H9 (cell line): ENCODE data around the gene TRERF1. TPM values are rescaled to one million over a fixed set of nuclear protein-coding genes. Genes with fewer than 3 reads are reported as not detected.

ENCODE experiments used
- DNase-seq: peaks from one replicate; pipeline ENCODE4 v3.0.0-alpha.2; 2017
- H2AFZ ChIP-seq: one replicate; pipeline ENCODE4 v1.6.1; 2013; ENCODE audit warnings: mild to moderate bottlenecking, low read length, control low read depth, moderate library complexity
- H2AK5ac ChIP-seq: 2 replicates; pipeline ENCODE4 v1.6.1; 2013; ENCODE audit warnings: low read length, control low read depth, mixed read lengths; ENCODE audit not compliant: insufficient read length
- H2BK120ac ChIP-seq: one replicate; pipeline ENCODE4 v1.6.1; 2013; ENCODE audit warnings: low read depth, mild to moderate bottlenecking, low read length, control low read depth, inconsistent platforms; ENCODE audit not compliant: poor library complexity, severe bottlenecking
- H2BK12ac ChIP-seq: 2 replicates; pipeline ENCODE4 v1.6.1; 2013; ENCODE audit warnings: low read length, control low read depth, mixed read lengths, low read depth; ENCODE audit not compliant: insufficient read length
- H2BK15ac ChIP-seq: 2 replicates; pipeline ENCODE4 v1.6.1; 2013; ENCODE audit warnings: low read depth, low read length, control low read depth
- H2BK20ac ChIP-seq: one replicate; pipeline ENCODE4 v1.6.1; 2013; ENCODE audit warnings: low read depth, mild to moderate bottlenecking, low read length, control low read depth, inconsistent platforms; ENCODE audit not compliant: poor library complexity, severe bottlenecking
- H2BK5ac ChIP-seq: 2 replicates; pipeline ENCODE4 v1.6.1; 2013; ENCODE audit warnings: low read length, control low read depth, mixed read lengths; ENCODE audit not compliant: insufficient read length
- H3K14ac ChIP-seq: 2 replicates; pipeline ENCODE4 v1.6.1; 2013; ENCODE audit warnings: low read length, control low read depth; ENCODE audit not compliant: insufficient read depth
- H3K18ac ChIP-seq: 2 replicates; pipeline ENCODE4 v1.6.1; 2013; ENCODE audit warnings: low read depth, mild to moderate bottlenecking, mixed read lengths, low read length, control low read depth; ENCODE audit not compliant: insufficient read length
- H3K23ac ChIP-seq: 2 replicates; pipeline ENCODE4 v1.6.1; 2013; ENCODE audit warnings: low read length, control low read depth, mixed read lengths, low read depth; ENCODE audit not compliant: insufficient read length
- H3K23me2 ChIP-seq: 2 replicates; pipeline ENCODE4 v1.6.1; 2013; ENCODE audit warnings: low read depth, mild to moderate bottlenecking, mixed read lengths, low read length, control low read depth; ENCODE audit not compliant: insufficient read length, poor library complexity, severe bottlenecking
- H3K27ac ChIP-seq: 2 replicates; pipeline ENCODE4 v1.5.1; 2013; ENCODE audit warnings: low read length, control low read depth, mixed read lengths, low read depth; ENCODE audit not compliant: insufficient read length
- H3K27me3 ChIP-seq: 2 replicates; pipeline ENCODE4 v1.6.1; 2013; ENCODE audit warnings: low read length, control low read depth, inconsistent platforms; ENCODE audit not compliant: insufficient read depth
- H3K4ac ChIP-seq: 2 replicates; pipeline ENCODE4 v1.6.1; 2013; ENCODE audit warnings: low read depth, mild to moderate bottlenecking, control low read depth, inconsistent platforms, low read length, moderate library complexity
- H3K4me1 ChIP-seq: 2 replicates; pipeline ENCODE4 v1.6.1; 2013; ENCODE audit warnings: low read length, control low read depth, inconsistent platforms; ENCODE audit not compliant: insufficient read depth
- H3K4me2 ChIP-seq: 2 replicates; pipeline ENCODE4 v1.6.1; 2013; ENCODE audit warnings: low read length, control low read depth, mixed read lengths; ENCODE audit not compliant: insufficient read length, insufficient read depth
- H3K56ac ChIP-seq: 2 replicates; pipeline ENCODE4 v1.6.1; 2013; ENCODE audit warnings: low read depth, mild to moderate bottlenecking, mixed read lengths, low read length, control low read depth; ENCODE audit not compliant: insufficient read length
- H3K79me1 ChIP-seq: 2 replicates; pipeline ENCODE4 v1.6.1; 2013; ENCODE audit warnings: low read depth, mild to moderate bottlenecking, moderate library complexity, low read length, control low read depth, inconsistent platforms; ENCODE audit not compliant: insufficient read depth, poor library complexity, severe bottlenecking
- H3K79me2 ChIP-seq: 2 replicates; pipeline ENCODE4 v1.6.1; 2013; ENCODE audit warnings: low read length, control low read depth, inconsistent platforms; ENCODE audit not compliant: insufficient read depth
- H3K9ac ChIP-seq: 2 replicates; pipeline ENCODE4 v1.6.1; 2013; ENCODE audit warnings: low read length, control low read depth, mixed read lengths; ENCODE audit not compliant: insufficient read length; ENCODE audit errors: extremely low read depth
- H3K9me3 ChIP-seq: one replicate; pipeline ENCODE4 v1.6.1; 2013; ENCODE audit warnings: low read depth, low read length, inconsistent platforms; ENCODE audit not compliant: control insufficient read depth
- H3T11ph ChIP-seq: one replicate; pipeline ENCODE4 v1.6.1; 2013; ENCODE audit warnings: mild to moderate bottlenecking, low read length, control low read depth, inconsistent platforms
- H4K20me1 ChIP-seq: one replicate; pipeline ENCODE4 v1.6.1; 2013; ENCODE audit not compliant: control insufficient read depth, insufficient read length, insufficient read depth
- H4K5ac ChIP-seq: 2 replicates; pipeline ENCODE4 v1.6.1; 2013; ENCODE audit warnings: low read depth, mild to moderate bottlenecking, mixed read lengths, low read length, control low read depth; ENCODE audit not compliant: insufficient read length
- H4K8ac ChIP-seq: replicated peaks from 2 replicates; pipeline ENCODE4 v1.6.1; 2013; ENCODE audit warnings: low read length, control low read depth, mixed read lengths, low read depth; ENCODE audit not compliant: insufficient read length
- H4K91ac ChIP-seq: 2 replicates; pipeline ENCODE4 v1.6.1; 2013; ENCODE audit warnings: low read depth, mild to moderate bottlenecking, moderate library complexity, mixed read lengths, low read length, control low read depth; ENCODE audit not compliant: insufficient read length
- H3K27ac Mint-ChIP-seq, 3 experiments: 2 replicates in 2 of 3; 3 replicates in 1 of 3; pipeline ENCODE4 v1.8.0; 2020 to 2021; ENCODE audit warnings: mixed read lengths in 3 of 3, mild to moderate bottlenecking in 1 of 3, moderate library complexity in 1 of 3
- H3K27me3 Mint-ChIP-seq: 2 replicates; pipeline ENCODE4 v1.8.0; 2021; ENCODE audit warnings: low read depth, mild to moderate bottlenecking, moderate library complexity, mixed read lengths
- H3K36me3 Mint-ChIP-seq, 3 experiments: 2 replicates in 2 of 3; 3 replicates in 1 of 3; pipeline ENCODE4 v1.8.0; 2020 to 2021; ENCODE audit warnings: low read depth in 3 of 3, mixed read lengths in 3 of 3; ENCODE audit not compliant: insufficient read depth in 1 of 3
- H3K4me1 Mint-ChIP-seq, 2 experiments: 2 replicates each; pipeline ENCODE4 v1.8.0; 2020; ENCODE audit warnings: mixed read lengths in 2 of 2
- H3K4me3 Mint-ChIP-seq, 2 experiments: 2 replicates in 1 of 2; 3 replicates in 1 of 2; pipeline ENCODE4 v1.8.0; 2020 to 2021; ENCODE audit warnings: mild to moderate bottlenecking in 2 of 2, mixed read lengths in 2 of 2, moderate library complexity in 1 of 2
- H3K9me3 Mint-ChIP-seq, 2 experiments: 2 replicates in 1 of 2; 3 replicates in 1 of 2; pipeline ENCODE4 v1.8.0; 2020; ENCODE audit warnings: mild to moderate bottlenecking in 2 of 2, mixed read lengths in 2 of 2, moderate library complexity in 1 of 2
- CTCF ChIP-seq: fragments of 200-600 bp; sonication (generic); conservative IDR thresholded peaks from 3 replicates; pipeline ENCODE4 v1.8.0; 2021; ENCODE audit warnings: antibody characterized with exemption, mild to moderate bottlenecking
- WGBS: extraction: QIAGEN DNeasy Blood & Tissue Kit; methylation state at CpG from one replicate; pipeline ENCODE4 v1.1.7; 2013; ENCODE audit warnings: missing lambda C conversion rate, low lambda C conversion rate, mixed read lengths; ENCODE audit not compliant: insufficient read length; ENCODE audit errors: extremely low coverage; 5-methylcytosine and 5-hydroxymethylcytosine counted together
- total RNA-seq: library from RNA; stranded (reverse); gene quantifications from 2 replicates; pipeline ENCODE4 v1.2.1, GENCODE V29; 2021

Gene TRERF1
- total RNA-seq, 1 experiment from 2014 or later: 19.7 TPM

GRCh38 chr6:42446996-42447395, 4.7 kb downstream of the TRERF1 start:
- no peak overlapping the region for H3K14ac ChIP-seq
- no CpG with 5 or more reads among the region's 3 CpGs for WGBS
- H2AK5ac ChIP-seq: no peak overlapping the region
- no peak overlapping the region for H2BK15ac ChIP-seq
- Mint-ChIP-seq H3K36me3 (peaks cover 13 to 19% (median 15%) of the 10 kb centered on the region in 3 experiments), H3K4me3 (no peak overlapping the region), H3K27me3 (no peaks in the 10 kb centered on the region), H3K27ac (peak overlapping the region in 1 of 3 experiments; percentile 83; a peak in 1 of 7 replicates), H3K4me1 (peaks cover 72 to 76% of the 10 kb centered on the region in 2 experiments), H3K9me3 (no peaks in the 10 kb centered on the region)
- H3K9me3 ChIP-seq: no peaks in the 10 kb centered on the region
- H4K8ac ChIP-seq: no peak overlapping the region
- H3K18ac ChIP-seq: no peak overlapping the region
- no peak overlapping the region for H2BK12ac ChIP-seq
- H4K20me1 ChIP-seq: no peaks in the 10 kb centered on the region
- H3K27ac ChIP-seq: no peak overlapping the region
- no peak overlapping the region for H3K23ac ChIP-seq
- DNase-seq: no peak
- H2BK20ac ChIP-seq: no peak overlapping the region
- no peak overlapping the region for H2AFZ ChIP-seq
- H4K91ac ChIP-seq: no peak overlapping the region
- H3K4me1 ChIP-seq: peaks cover 16% of the 10 kb centered on the region
- no peak overlapping the region for H2BK5ac ChIP-seq
- no peaks in the 10 kb centered on the region for H3K27me3 ChIP-seq
- no peak overlapping the region for H4K5ac ChIP-seq
- no peak overlapping the region for H3K4me2 ChIP-seq
- H3K79me2 ChIP-seq: peaks cover 31% of the 10 kb centered on the region
- no peak overlapping the region for H3T11ph ChIP-seq
- H3K9ac ChIP-seq: no peak overlapping the region
- no peak overlapping the region for H3K56ac ChIP-seq
- no peak overlapping the region for H3K4ac ChIP-seq
- peaks cover 18% of the 10 kb centered on the region for H3K23me2 ChIP-seq
- H3K79me1 ChIP-seq: peaks cover 3% of the 10 kb centered on the region
- TF ChIP-seq CTCF: no peak
- H2BK120ac ChIP-seq: no peak overlapping the region
